Measurements from ENCODE around the gene TCIRG1.

The TCIRG1 gene

DNA sequence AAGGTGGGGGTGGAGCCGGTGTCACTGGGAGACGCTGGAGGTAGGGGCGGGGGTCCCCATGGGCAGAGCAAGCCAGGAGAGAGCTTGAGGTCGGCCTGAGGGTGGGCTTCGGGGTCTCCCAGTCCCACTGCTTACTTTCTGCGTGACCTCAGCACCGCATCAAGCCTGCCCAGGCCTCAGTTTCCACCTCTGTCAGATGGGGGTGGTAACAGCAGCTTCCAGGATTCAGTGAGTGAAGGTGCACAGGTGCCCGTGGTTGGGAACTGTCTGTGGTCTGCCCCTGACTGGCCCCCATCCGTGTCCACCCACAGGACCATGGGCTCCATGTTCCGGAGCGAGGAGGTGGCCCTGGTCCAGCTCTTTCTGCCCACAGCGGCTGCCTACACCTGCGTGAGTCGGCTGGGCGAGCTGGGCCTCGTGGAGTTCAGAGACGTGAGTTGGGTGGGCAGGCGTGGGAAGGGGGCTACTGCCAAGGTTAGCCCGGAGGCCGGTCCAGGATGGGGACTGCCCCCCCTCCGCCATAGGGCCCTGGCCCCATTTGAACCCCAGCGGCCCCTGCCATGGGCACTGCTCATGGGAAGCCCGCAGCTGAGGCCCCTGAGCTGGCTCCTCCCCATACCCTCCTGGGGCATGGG is 2.2 kb downstream of the TCIRG1 start:
- no peak for DNase-seq (ENCODE audit: low read depth)
- peak overlapping the region; percentile 73 for H3K4me3 ChIP-seq (replicated peaks; ENCODE audit: low read depth, low read length)
- TF ChIP-seq, protein P1, sequence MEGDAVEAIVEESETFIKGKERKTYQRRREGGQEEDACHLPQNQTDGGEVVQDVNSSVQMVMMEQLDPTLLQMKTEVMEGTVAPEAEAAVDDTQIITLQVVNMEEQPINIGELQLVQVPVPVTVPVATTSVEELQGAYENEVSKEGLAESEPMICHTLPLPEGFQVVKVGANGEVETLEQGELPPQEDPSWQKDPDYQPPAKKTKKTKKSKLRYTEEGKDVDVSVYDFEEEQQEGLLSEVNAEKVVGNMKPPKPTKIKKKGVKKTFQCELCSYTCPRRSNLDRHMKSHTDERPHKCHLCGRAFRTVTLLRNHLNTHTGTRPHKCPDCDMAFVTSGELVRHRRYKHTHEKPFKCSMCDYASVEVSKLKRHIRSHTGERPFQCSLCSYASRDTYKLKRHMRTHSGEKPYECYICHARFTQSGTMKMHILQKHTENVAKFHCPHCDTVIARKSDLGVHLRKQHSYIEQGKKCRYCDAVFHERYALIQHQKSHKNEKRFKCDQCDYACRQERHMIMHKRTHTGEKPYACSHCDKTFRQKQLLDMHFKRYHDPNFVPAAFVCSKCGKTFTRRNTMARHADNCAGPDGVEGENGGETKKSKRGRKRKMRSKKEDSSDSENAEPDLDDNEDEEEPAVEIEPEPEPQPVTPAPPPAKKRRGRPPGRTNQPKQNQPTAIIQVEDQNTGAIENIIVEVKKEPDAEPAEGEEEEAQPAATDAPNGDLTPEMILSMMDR (IDR thresholded peaks at IDR 0.05; ENCODE audit: low read length, missing control alignments): no peak

DNA sequence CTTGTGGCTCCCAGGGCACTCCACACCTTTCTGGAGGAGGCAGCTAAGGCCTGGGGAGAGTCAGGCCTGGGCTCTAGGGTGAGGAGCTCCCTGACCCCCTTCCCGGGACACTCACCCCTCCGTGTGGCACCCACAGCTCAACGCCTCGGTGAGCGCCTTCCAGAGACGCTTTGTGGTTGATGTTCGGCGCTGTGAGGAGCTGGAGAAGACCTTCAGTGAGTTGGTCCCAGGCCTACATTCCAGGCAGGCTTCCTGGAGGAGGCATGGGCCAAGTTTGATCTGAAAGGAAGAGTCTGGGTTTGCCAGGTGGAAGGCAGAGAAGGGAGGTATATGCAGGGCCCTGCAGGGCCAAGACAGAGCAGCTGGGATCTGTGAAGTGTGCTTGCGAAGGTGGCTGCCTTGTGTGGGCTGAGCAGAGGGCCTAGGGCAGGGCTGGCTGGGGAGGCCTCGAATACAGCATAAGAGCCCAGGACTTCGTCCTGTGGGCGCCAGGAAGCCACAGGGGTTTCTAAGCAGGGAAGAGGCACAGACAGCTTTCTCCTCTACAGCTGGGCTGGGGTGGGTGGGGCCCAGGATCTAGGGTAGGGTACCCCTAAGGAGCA is 2.9 kb downstream of the TCIRG1 start:
- no peak for DNase-seq (ENCODE audit: low read depth)
- H3K4me3 ChIP-seq (replicated peaks; ENCODE audit: low read depth, low read length): no peak overlapping the region
- TF ChIP-seq, protein P1 (IDR thresholded peaks at IDR 0.05; ENCODE audit: low read length, missing control alignments): no peak

DNA sequence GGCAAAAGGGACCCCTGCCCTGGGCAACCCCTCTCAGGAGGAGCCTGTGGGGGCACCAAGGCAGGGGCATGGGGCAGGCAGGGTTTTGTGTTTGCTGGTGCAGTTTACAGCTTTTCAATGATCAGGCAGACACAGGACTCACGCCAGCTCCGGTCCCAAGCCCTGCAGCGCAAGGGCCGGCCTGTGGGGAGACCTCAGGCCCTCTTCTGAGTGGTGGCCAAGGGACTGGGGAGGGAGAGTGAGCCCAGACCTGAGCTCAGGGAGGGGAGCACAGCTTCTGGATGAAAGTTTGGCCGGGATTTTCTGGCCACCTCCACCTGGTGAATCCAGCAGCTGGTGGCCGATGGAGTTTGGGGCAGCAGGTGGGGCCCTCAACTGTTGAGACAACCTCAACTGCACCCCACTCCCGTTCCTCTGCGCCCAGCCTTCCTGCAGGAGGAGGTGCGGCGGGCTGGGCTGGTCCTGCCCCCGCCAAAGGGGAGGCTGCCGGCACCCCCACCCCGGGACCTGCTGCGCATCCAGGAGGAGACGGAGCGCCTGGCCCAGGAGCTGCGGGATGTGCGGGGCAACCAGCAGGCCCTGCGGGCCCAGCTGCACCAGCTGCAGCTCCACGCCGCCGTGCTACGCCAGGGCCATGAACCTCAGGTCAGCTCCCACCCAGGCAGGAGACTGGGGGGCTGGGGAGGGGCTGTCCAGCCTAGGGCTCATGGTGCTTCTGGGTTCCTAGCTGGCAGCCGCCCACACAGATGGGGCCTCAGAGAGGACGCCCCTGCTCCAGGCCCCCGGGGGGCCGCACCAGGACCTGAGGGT is 3.6 kb downstream of the TCIRG1 start:
- DNase-seq (ENCODE audit: low read depth): no peak
- no peak overlapping the region for H3K4me3 ChIP-seq (replicated peaks; ENCODE audit: low read depth, low read length)
- TF ChIP-seq, protein P1 (IDR thresholded peaks at IDR 0.05; ENCODE audit: low read length, missing control alignments): no peak

DNA sequence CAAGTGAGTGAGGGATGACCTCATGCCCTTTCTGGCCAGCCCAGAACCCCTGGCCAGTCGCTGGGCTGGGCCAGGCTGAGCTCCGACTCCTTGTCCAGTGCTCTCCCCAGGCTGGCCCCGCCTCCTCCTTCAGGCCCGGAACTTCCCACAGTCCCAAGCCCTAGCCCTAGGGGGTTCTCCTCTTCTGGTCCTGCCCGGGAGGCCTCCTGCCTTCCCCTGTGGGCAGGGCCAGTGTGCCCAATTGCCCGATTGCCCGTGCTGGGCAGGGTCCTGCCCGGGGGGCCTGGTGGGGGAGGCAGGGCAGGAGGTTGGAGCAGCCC is 4.2 kb downstream of the TCIRG1 start:
- DNase-seq (ENCODE audit: low read depth): no peak
- H3K4me3 ChIP-seq (replicated peaks; ENCODE audit: low read depth, low read length): no peak overlapping the region
- TF ChIP-seq, protein P1 (IDR thresholded peaks at IDR 0.05; ENCODE audit: low read length, missing control alignments): no peak

DNA sequence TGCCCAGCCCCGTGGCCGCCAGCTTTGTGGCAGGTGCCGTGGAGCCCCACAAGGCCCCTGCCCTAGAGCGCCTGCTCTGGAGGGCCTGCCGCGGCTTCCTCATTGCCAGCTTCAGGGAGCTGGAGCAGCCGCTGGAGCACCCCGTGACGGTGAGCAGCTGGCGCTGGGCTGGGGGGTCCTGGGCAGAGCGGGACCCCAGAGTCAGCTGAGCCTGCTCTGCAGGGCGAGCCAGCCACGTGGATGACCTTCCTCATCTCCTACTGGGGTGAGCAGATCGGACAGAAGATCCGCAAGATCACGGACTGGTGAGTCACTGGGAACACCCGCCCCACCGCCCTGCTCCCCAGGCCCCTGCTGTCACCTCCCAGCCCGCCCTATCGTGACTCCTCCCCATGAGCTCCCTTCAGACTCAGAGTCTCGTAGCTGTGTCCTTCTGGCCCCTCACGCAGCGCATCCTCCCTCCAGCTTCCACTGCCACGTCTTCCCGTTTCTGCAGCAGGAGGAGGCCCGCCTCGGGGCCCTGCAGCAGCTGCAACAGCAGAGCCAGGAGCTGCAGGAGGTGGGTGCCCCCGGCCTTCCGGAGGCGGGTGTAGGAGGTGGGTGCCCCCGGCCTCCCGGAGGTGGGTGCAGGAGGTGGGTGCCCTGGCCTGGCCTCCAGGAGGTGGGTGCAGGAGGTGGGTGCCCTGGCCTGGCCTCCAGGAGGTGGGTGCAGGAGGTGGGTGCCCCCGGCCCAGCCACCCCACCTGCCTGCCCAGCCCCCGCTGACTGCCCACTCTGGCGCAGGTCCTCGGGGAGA is 4.7 kb downstream of the TCIRG1 start:
- TF ChIP-seq, protein P1 (IDR thresholded peaks at IDR 0.05; ENCODE audit: low read length, missing control alignments): no peak
- H3K4me3 ChIP-seq (replicated peaks; ENCODE audit: low read depth, low read length): no peak overlapping the region
- DNase-seq (ENCODE audit: low read depth): peak; percentile 55

DNA sequence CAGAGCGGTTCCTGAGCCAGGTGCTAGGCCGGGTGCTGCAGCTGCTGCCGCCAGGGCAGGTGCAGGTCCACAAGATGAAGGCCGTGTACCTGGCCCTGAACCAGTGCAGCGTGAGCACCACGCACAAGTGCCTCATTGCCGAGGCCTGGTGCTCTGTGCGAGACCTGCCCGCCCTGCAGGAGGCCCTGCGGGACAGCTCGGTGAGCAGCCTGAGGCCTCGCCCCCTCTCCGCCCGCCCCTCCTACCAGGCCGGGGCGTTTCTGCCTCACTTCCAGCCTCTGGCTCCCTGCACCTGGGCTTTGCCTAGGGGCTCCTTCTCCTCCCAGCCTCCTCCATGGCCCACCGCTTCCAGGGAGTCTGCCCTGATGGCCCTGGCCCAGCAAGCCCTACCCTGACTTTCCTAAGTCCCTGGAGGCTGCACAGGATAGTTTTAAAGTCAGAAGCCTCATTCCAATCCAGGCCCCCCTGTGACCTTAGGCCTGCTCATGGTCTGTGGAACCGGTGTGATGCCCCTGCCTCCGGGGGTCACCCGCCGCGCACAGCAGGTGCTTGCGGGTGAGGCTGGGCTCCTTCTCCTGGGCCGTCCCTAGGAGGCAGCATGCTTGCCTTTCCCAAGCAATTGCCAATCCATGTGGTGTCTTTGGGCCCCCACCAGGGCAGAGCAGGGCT is 5.5 kb downstream of the TCIRG1 start:
- DNase-seq (ENCODE audit: low read depth): no peak
- TF ChIP-seq, protein P1 (IDR thresholded peaks at IDR 0.05; ENCODE audit: low read length, missing control alignments): no peak
- H3K4me3 ChIP-seq (replicated peaks; ENCODE audit: low read depth, low read length): no peak overlapping the region
